ENCODE results near the gene POT1. TPM values are rescaled to one million over a fixed set of nuclear protein-coding genes. Genes with fewer than 3 reads are reported as not detected.

The POT1 gene
- total RNA-seq, 4 donors from 2014 or later: 3.7 to 15.1 (median 14.7) TPM

DNA sequence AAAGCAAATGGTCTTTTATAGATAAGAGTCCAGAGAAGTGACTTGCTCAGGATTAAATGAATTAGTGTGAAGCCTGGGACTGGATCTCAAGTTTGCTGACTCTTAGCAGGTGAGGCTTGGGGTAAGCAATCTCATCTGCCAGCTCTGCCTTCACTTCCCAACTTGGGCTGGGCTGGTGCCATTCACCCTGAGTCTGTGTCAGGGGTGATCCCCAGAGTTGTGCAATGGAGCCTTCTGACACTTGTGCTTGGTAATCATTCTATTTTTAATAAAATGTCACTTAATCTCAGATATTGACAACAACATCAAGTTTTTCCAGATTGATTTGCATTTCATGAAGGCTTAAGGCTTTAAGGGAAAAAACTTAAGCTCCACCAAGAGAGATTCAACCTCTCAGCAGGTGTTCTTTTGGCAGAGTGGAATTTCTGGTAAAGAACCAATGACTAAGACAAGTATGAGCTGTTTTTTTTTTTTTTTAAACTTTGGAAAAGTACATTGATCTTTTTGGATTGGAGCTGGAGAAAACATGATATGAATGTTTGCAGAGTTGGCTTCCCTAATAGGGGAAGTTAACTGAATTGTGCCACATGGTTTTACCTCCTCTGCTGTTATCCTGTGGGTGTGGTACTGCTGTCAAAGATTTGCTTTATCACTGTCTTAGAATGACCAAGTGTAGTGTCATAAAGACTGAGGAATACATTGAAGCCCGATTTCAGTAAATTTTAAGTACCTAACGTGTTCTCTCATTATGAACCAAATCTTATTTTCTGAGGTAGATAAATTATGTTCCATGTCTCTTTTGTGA is 115.4 kb downstream of the POT1 start:
- Histone ChIP-seq H3K27ac (no peak overlapping the region), H3K4me3 (no peak overlapping the region), H3K27me3 (no peaks in the 10 kb centered on the region), H3K36me3 (no peaks in the 10 kb centered on the region), H3K9me3 (no peaks in the 10 kb centered on the region), H3K4me1 (no peaks in the 10 kb centered on the region)
- in situ Hi-C loops (cut with MboI; ENCODE audit: low pct_ligation_motif_present in 1 of 4, low pct_unique_long_range_greater_than_20kb in 1 of 4, low sequenced_read_pairs in 3 of 4): no loop called here
- no peak for TF ChIP-seq EP300 (IDR thresholded peaks at IDR 0.05; ENCODE audit: low read depth)
- no peak for TF ChIP-seq POLR2AphosphoS5 (IDR thresholded peaks at IDR 0.05)
- TF ChIP-seq POLR2A (IDR thresholded peaks at IDR 0.05): no peak
- intact Hi-C loops (cut with DNase I; ENCODE audit: low total_unique reads): no loop called here
- 39 to 51% methylated on average over 2 of the region's 2 CpGs for WGBS, 2 donors (ENCODE audit: low coverage in 1 of 2)
- no peak for DNase-seq

- TF ChIP-seq EP300 (IDR thresholded peaks at IDR 0.05; ENCODE audit: low read depth): no peak
- TF ChIP-seq, protein P1, sequence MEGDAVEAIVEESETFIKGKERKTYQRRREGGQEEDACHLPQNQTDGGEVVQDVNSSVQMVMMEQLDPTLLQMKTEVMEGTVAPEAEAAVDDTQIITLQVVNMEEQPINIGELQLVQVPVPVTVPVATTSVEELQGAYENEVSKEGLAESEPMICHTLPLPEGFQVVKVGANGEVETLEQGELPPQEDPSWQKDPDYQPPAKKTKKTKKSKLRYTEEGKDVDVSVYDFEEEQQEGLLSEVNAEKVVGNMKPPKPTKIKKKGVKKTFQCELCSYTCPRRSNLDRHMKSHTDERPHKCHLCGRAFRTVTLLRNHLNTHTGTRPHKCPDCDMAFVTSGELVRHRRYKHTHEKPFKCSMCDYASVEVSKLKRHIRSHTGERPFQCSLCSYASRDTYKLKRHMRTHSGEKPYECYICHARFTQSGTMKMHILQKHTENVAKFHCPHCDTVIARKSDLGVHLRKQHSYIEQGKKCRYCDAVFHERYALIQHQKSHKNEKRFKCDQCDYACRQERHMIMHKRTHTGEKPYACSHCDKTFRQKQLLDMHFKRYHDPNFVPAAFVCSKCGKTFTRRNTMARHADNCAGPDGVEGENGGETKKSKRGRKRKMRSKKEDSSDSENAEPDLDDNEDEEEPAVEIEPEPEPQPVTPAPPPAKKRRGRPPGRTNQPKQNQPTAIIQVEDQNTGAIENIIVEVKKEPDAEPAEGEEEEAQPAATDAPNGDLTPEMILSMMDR (IDR thresholded peaks at IDR 0.05): no peak
- TF ChIP-seq POLR2A (IDR thresholded peaks at IDR 0.05): no peak
- TF ChIP-seq POLR2AphosphoS5 (IDR thresholded peaks at IDR 0.05): no peak
- H3K36me3 ChIP-seq: no peaks in the 10 kb centered on the region
- DNase-seq: no peak
- no peaks in the 10 kb centered on the region for H3K9me3 ChIP-seq
- no peak overlapping the region for H3K4me3 ChIP-seq
- in situ Hi-C loops (cut with MboI; ENCODE audit: low pct_ligation_motif_present in 1 of 4, low pct_unique_long_range_greater_than_20kb in 1 of 4, low sequenced_read_pairs in 3 of 4) (no loop called here), intact Hi-C loops (cut with DNase I; ENCODE audit: low total_unique reads) (no loop called here)
- H3K27me3 ChIP-seq: no peaks in the 10 kb centered on the region
- no peaks in the 10 kb centered on the region for H3K4me1 ChIP-seq
- no peak overlapping the region for H3K27ac ChIP-seq
- WGBS, 2 donors (ENCODE audit: low coverage in 1 of 2): 69 to 79% methylated on average over 2 of the region's 2 CpGs
Observed at GRCh38 chr7:124812764-124813163, 116.9 kb downstream of the POT1 start.

DNA sequence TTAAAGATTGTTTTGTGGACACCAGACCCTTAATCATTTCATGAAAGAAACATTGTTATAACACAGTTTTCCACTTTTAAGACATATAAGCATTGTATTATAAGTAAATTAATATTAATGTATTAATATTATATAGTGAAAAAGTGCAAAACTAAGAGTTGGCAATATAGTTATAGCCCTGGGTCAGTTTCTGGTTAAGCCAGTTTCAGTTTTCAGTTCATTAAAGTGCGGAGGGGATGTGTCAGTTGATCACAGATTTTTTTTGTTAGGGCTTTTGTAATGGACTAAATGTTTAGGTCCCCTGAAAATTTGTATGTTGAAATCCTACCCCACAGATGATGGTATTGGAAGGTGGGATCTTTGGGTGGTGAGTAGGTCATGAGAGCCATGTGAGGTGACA is 118.3 kb downstream of the POT1 start:
- H3K9me3 ChIP-seq: no peaks in the 10 kb centered on the region
- no peak overlapping the region for H3K4me3 ChIP-seq
- no peaks in the 10 kb centered on the region for H3K4me1 ChIP-seq
- in situ Hi-C loops (cut with MboI; ENCODE audit: low pct_ligation_motif_present in 1 of 4, low pct_unique_long_range_greater_than_20kb in 1 of 4, low sequenced_read_pairs in 3 of 4): no loop called here
- TF ChIP-seq, protein P1 (IDR thresholded peaks at IDR 0.05): no peak
- TF ChIP-seq POLR2AphosphoS5 (IDR thresholded peaks at IDR 0.05) (no peak), POLR2A (IDR thresholded peaks at IDR 0.05) (no peak), EP300 (IDR thresholded peaks at IDR 0.05; ENCODE audit: low read depth) (no peak)
- H3K36me3 ChIP-seq: no peaks in the 10 kb centered on the region
- H3K27me3 ChIP-seq: no peaks in the 10 kb centered on the region
- intact Hi-C loops (cut with DNase I; ENCODE audit: low total_unique reads): no loop called here
- H3K27ac ChIP-seq: no peak overlapping the region
- 75 to 87% methylated on average over 1 of the region's 1 CpG for WGBS, 2 donors (ENCODE audit: low coverage in 1 of 2)
- DNase-seq: no peak

- in situ Hi-C loops (cut with MboI; ENCODE audit: low pct_ligation_motif_present in 1 of 4, low pct_unique_long_range_greater_than_20kb in 1 of 4, low sequenced_read_pairs in 3 of 4): no loop called here
- Histone ChIP-seq H3K27ac (no peak overlapping the region), H3K9me3 (no peaks in the 10 kb centered on the region), H3K4me1 (no peaks in the 10 kb centered on the region), H3K27me3 (no peaks in the 10 kb centered on the region), H3K36me3 (no peaks in the 10 kb centered on the region), H3K4me3 (no peak overlapping the region)
- TF ChIP-seq POLR2AphosphoS5 (IDR thresholded peaks at IDR 0.05): no peak
- TF ChIP-seq EP300 (IDR thresholded peaks at IDR 0.05; ENCODE audit: low read depth): no peak
- TF ChIP-seq POLR2A (IDR thresholded peaks at IDR 0.05): no peak
- TF ChIP-seq, protein P1 (IDR thresholded peaks at IDR 0.05): no peak
- no peak for DNase-seq
- 67 to 81% methylated on average over 3 of the region's 3 CpGs for WGBS, 2 donors (ENCODE audit: low coverage in 1 of 2)
- intact Hi-C loops (cut with DNase I; ENCODE audit: low total_unique reads): no loop called here
Observed at GRCh38 chr7:124810605-124811004, 119.0 kb downstream of the POT1 start.

Data from transverse colon (tissue), 4 donors.